ENCODE measurements around the gene SFTPB.

DNA sequence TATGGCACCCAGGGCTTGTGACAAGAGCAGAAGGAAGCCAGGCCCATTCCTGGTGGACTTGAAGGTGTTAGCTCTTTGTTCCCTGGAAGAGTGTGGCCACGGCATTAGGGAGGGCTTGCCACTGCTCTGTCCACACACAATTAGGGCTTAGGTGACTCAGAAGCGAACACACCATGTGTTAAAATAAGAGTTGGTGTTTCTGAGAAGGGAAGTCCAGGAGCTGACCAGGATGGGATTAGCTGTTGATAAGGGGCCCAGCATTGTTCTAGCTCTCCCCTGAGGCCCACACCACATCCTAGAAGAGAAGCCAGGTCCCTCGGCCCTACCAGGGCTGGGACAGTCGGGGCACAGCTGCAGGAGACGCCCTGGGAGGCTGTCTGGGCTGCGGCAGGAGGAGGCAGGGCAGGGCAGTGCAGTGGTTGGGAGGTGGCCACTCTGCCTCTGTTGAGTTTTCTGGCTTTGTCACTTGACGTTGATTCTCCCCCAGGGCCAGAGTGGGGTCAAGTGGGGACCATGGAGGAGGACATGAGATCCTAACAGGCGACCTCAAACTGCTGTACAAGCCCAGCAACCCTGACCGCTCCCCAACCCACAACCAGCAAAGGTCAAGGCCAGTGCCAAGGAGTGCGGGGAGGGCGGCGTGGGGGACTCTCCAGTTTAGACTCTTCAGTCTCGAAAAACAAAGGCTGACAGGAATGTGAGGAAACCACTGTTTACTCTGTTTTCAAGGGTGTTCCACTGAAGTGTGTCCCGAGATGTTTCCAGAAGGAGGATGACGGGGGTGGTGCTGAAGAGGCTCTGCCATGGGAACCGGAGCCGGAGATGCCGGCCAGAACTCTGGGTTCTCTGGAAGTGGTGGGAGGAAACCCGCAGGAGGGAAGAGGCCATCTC lies 42.9 kb upstream of the SFTPB start:
- TF ChIP-seq CTCF (IDR thresholded peaks at IDR 0.05 in 4 of 5, conservative IDR thresholded peaks at IDR 0.05 in 1 of 5) (no peak), POLR2A (IDR thresholded peaks at IDR 0.05) (peak in 1 of 2 donors; percentile 29)
